Measurements from ENCODE around the gene MS4A8.
"Not testable (repeated sequence)": the region's sequence is repeated elsewhere in the genome, so short reads cannot be mapped to it uniquely, and the experiment has no call there.

The MS4A8 gene

GRCh38 chr11:60731586-60731985 lies 32.2 kb downstream of the MS4A8 start:
- DNase-seq: no peak

GRCh38 chr11:60734279-60734678 lies 34.9 kb downstream of the MS4A8 start:
- no peak for DNase-seq

GRCh38 chr11:60739114-60739513 lies 39.7 kb downstream of the MS4A8 start:
- no peak for DNase-seq

GRCh38 chr11:60740573-60740972 lies 41.2 kb downstream of the MS4A8 start:
- no peak for DNase-seq

- DNase-seq: no peak
Observed at GRCh38 chr11:60741421-60741820, 42.0 kb downstream of the MS4A8 start.

GRCh38 chr11:60743058-60743457 lies 43.6 kb downstream of the MS4A8 start:
- no peak for DNase-seq

GRCh38 chr11:60744114-60744513 lies 44.7 kb downstream of the MS4A8 start:
- no peak for DNase-seq

- no peak for DNase-seq
Observed at GRCh38 chr11:60747359-60747873, 48.0 kb downstream of the MS4A8 start.

- no peak for DNase-seq
Observed at GRCh38 chr11:60748225-60748624, 48.8 kb downstream of the MS4A8 start.

- DNase-seq: no peak
Observed at GRCh38 chr11:60748821-60749220, 49.4 kb downstream of the MS4A8 start.

- no peak for DNase-seq
Observed at GRCh38 chr11:60750911-60751310, 51.5 kb downstream of the MS4A8 start.

- no peak for DNase-seq
Observed at GRCh38 chr11:60753309-60753708, 53.9 kb downstream of the MS4A8 start.

- no peak for DNase-seq
Observed at GRCh38 chr11:60754887-60755286, 55.5 kb downstream of the MS4A8 start.

GRCh38 chr11:60756307-60757032 lies 57.1 kb downstream of the MS4A8 start, which contains the start of gene MS4A15:
TSS of gene MS4A15 (plus strand) at chr11:60756867. CDS start at chr11:60763734, 6,867 bp downstream.
- no peak for DNase-seq

GRCh38 chr11:60757231-60757800 lies 57.9 kb downstream of the MS4A8 start:
- DNase-seq: no peak

- DNase-seq: not testable (repeated sequence)
Observed at GRCh38 chr11:60758671-60759070, 59.3 kb downstream of the MS4A8 start.

- DNase-seq: not testable (repeated sequence)
Observed at GRCh38 chr11:60759438-60760225, 60.2 kb downstream of the MS4A8 start.

- no peak for DNase-seq
Observed at GRCh38 chr11:60761436-60762190, 62.2 kb downstream of the MS4A8 start.

GRCh38 chr11:60762851-60763691 lies 63.7 kb downstream of the MS4A8 start:
- no peak for DNase-seq

GRCh38 chr11:60763692-60764369 lies 64.4 kb downstream of the MS4A8 start:
- DNase-seq: no peak

- DNase-seq: no peak
Observed at GRCh38 chr11:60764879-60765278, 65.5 kb downstream of the MS4A8 start.

Data from activated naive CD4-positive, alpha-beta T cell (primary cell).